HEK293 (cell line): ENCODE data around the gene RHBDF1.
A peak's percentile ranks its signal among the peaks of the same experiment; 100 is the strongest.

Experiments used
- CTCF ChIA-PET: fragments of 350-600 bp; formaldehyde crosslinking; extraction: SDS; loops from one replicate; lab custom pipeline; 2021; ENCODE audit warnings: antibody characterized with exemption; lab: Yijun Ruan, JAX
- POLR2A ChIA-PET: fragments of 300-600 bp; formaldehyde crosslinking; extraction: SDS; loops from one replicate; lab custom pipeline; 2020; ENCODE audit warnings: antibody characterized with exemption, inconsistent platforms; lab: Yijun Ruan, JAX
- H3K27ac ChIP-seq: fragments of 200-500 bp; sonication (Bioruptor generic); 2 replicates; pipeline ENCODE4 v1.5.1; 2014; ENCODE audit warnings: low read depth, low read length, control low read depth, inconsistent platforms; ENCODE audit errors: extremely low read depth
- H3K36me3 ChIP-seq, 2 experiments: fragments of 200-500 bp in 1 of 2; sonication (Bioruptor generic) in 1 of 2; 1 replicate in 1 of 2; 2 replicates in 1 of 2; pipeline ENCODE4 v1.5.1; 2014 to 2017; ENCODE audit warnings: inconsistent platforms in 2 of 2, low read length in 2 of 2; ENCODE audit not compliant: control insufficient read depth in 2 of 2, insufficient read depth in 1 of 2
- H3K4me1 ChIP-seq: fragments of 200-500 bp; sonication (Bioruptor generic); 2 replicates; pipeline ENCODE4 v1.5.1; 2014; ENCODE audit warnings: mild to moderate bottlenecking, low read length, inconsistent platforms; ENCODE audit not compliant: control insufficient read depth, insufficient read depth
- H3K4me3 ChIP-seq: 2 replicates; pipeline ENCODE4 v1.5.1; 2011; ENCODE audit warnings: low read depth, mild to moderate bottlenecking, control low read depth, low read length, moderate library complexity
- H3K9me3 ChIP-seq: fragments of 200-500 bp; sonication (Bioruptor generic); 2 replicates; pipeline ENCODE4 v1.5.1; 2014; ENCODE audit warnings: low read depth, low read length, inconsistent platforms; ENCODE audit not compliant: control insufficient read depth, insufficient read depth
- FEZF1 ChIP-seq: fragments of 450-650 bp; formaldehyde crosslinking; IDR thresholded peaks from 2 replicates; pipeline ENCODE4 v1.5.1; 2016; ENCODE audit warnings: missing biosample characterization, missing genetic modification characterization
- KLF10 ChIP-seq: fragments of 450-650 bp; IDR thresholded peaks from 2 replicates; pipeline ENCODE4 v1.5.1; 2018; ENCODE audit warnings: missing biosample characterization, mild to moderate bottlenecking, missing genetic modification characterization
- PRDM2 ChIP-seq: fragments of 450-650 bp; formaldehyde crosslinking; IDR thresholded peaks from 2 replicates; pipeline ENCODE4 v1.5.1; 2016; ENCODE audit warnings: missing biosample characterization, missing genetic modification characterization, borderline replicate concordance
- WT1 ChIP-seq: fragments of 450-650 bp; formaldehyde crosslinking; IDR thresholded peaks from 2 replicates; pipeline ENCODE4 v1.5.1; 2016; ENCODE audit warnings: missing biosample characterization, missing genetic modification characterization
- ZBTB21 ChIP-seq: fragments of 450-650 bp; formaldehyde crosslinking; IDR thresholded peaks from 2 replicates; pipeline ENCODE4 v1.5.1; 2017; ENCODE audit warnings: missing biosample characterization, missing genetic modification characterization
- ZBTB26 ChIP-seq: fragments of 450-650 bp; formaldehyde crosslinking; optimal IDR thresholded peaks from 2 replicates; pipeline ENCODE3; 2016; ENCODE audit warnings: missing biosample characterization, mild to moderate bottlenecking, missing genetic modification characterization
- ZBTB48 ChIP-seq: fragments of 450-650 bp; formaldehyde crosslinking; IDR thresholded peaks from 2 replicates; pipeline ENCODE4 v1.5.1; 2016; ENCODE audit warnings: missing biosample characterization, missing genetic modification characterization
- ZBTB7A ChIP-seq: fragments of 450-650 bp; formaldehyde crosslinking; IDR thresholded peaks from 2 replicates; pipeline ENCODE4 v1.5.1; 2016; ENCODE audit warnings: low read depth, missing biosample characterization, missing genetic modification characterization
- ZFP37 ChIP-seq: fragments of 450-650 bp; formaldehyde crosslinking; IDR thresholded peaks from 2 replicates; pipeline ENCODE4 v1.5.1; 2016; ENCODE audit warnings: missing biosample characterization, missing genetic modification characterization
- ZNF148 ChIP-seq: fragments of 450-650 bp; formaldehyde crosslinking; IDR thresholded peaks from 2 replicates; pipeline ENCODE4 v1.5.0; 2017; ENCODE audit warnings: missing biosample characterization, missing genetic modification characterization, borderline replicate concordance
- ZNF157 ChIP-seq: fragments of 450-650 bp; formaldehyde crosslinking; IDR thresholded peaks from 2 replicates; pipeline ENCODE4 v1.5.1; 2016; ENCODE audit warnings: missing biosample characterization, missing genetic modification characterization
- ZNF18 ChIP-seq: fragments of 450-650 bp; formaldehyde crosslinking; IDR thresholded peaks from 2 replicates; pipeline ENCODE4 v1.5.1; 2016; ENCODE audit warnings: missing biosample characterization, missing genetic modification characterization
- ZNF311 ChIP-seq: fragments of 450-650 bp; formaldehyde crosslinking; IDR thresholded peaks from 2 replicates; pipeline ENCODE4 v1.5.1; 2017; ENCODE audit warnings: missing biosample characterization, missing genetic modification characterization, borderline replicate concordance
- ZNF37A ChIP-seq: fragments of 450-650 bp; IDR thresholded peaks from 2 replicates; pipeline ENCODE4 v1.5.1; 2018; ENCODE audit warnings: missing biosample characterization, missing genetic modification characterization
- ZNF426 ChIP-seq: fragments of 450-650 bp; formaldehyde crosslinking; IDR thresholded peaks from 2 replicates; pipeline ENCODE4 v1.5.1; 2017; ENCODE audit warnings: missing biosample characterization, missing genetic modification characterization, mild to moderate bottlenecking, inconsistent platforms, moderate library complexity
- ZNF510 ChIP-seq: fragments of 450-650 bp; formaldehyde crosslinking; IDR thresholded peaks from 2 replicates; pipeline ENCODE4 v1.5.1; 2018; ENCODE audit warnings: mild to moderate bottlenecking, missing genetic modification characterization, missing biosample characterization; ENCODE audit not compliant: insufficient replicate concordance
- ZNF514 ChIP-seq: fragments of 450-650 bp; formaldehyde crosslinking; IDR thresholded peaks from 2 replicates; pipeline ENCODE4 v1.5.1; 2016; ENCODE audit warnings: missing biosample characterization, missing genetic modification characterization
- ZNF621 ChIP-seq: fragments of 450-650 bp; formaldehyde crosslinking; IDR thresholded peaks from 2 replicates; pipeline ENCODE4 v1.5.1; 2017; ENCODE audit warnings: missing biosample characterization, missing genetic modification characterization
- ZNF624 ChIP-seq: fragments of 450-650 bp; formaldehyde crosslinking; IDR thresholded peaks from 2 replicates; pipeline ENCODE4 v1.5.1; 2017; ENCODE audit warnings: missing biosample characterization, missing genetic modification characterization
- ZNF639 ChIP-seq: fragments of 450-650 bp; formaldehyde crosslinking; IDR thresholded peaks from 2 replicates; pipeline ENCODE4 v1.5.1; 2016; ENCODE audit warnings: missing biosample characterization, missing genetic modification characterization
- ZNF654 ChIP-seq: fragments of 450-650 bp; formaldehyde crosslinking; IDR thresholded peaks from 2 replicates; pipeline ENCODE4 v1.5.1; 2016; ENCODE audit warnings: low read depth, missing biosample characterization, missing genetic modification characterization
- ZNF692 ChIP-seq: fragments of 450-650 bp; formaldehyde crosslinking; IDR thresholded peaks from 2 replicates; pipeline ENCODE4 v1.5.1; 2016; ENCODE audit warnings: missing biosample characterization, missing genetic modification characterization

The RHBDF1 gene

GRCh38 chr16:34648-34987 lies 37.8 kb downstream of the RHBDF1 start (continued):
- TF ChIP-seq ZNF654 (tag by site-specific recombination) (no peak), ZNF514 (tag by site-specific recombination) (no peak)

- Histone ChIP-seq H3K4me1 (no peaks in the 10 kb centered on the region), H3K9me3 (no peaks in the 10 kb centered on the region), H3K4me3 (no peak overlapping the region), H3K27ac (no peak overlapping the region), H3K36me3 (peaks cover 0 to 15% of the 10 kb centered on the region in 2 experiments; a peak in 2 of 3 replicates)
- ChIA-PET CTCF (no interaction called here), POLR2A (no interaction called here)
- TF ChIP-seq ZNF18 (tag by site-specific recombination) (peak; percentile 87), ZNF510 (tag by site-specific recombination) (no peak), ZNF692 (tag by site-specific recombination) (no peak), ZBTB7A (tag by site-specific recombination) (no peak), PRDM2 (tag by site-specific recombination) (no peak), ZBTB48 (tag by site-specific recombination) (no peak), FEZF1 (no peak), ZBTB26 (peak; percentile 10), ZNF157 (no peak), ZNF621 (tag by site-specific recombination) (0 out of 2 replicates have a peak, but pooled peaks have one; percentile 34), ZBTB21 (no peak), ZNF624 (tag by site-specific recombination) (no peak), ZNF148 (tag by site-specific recombination) (no peak), KLF10 (tag by site-specific recombination) (no peak), ZNF311 (peak; percentile 37; the same call in 1 of the 2 replicates), ZNF37A (tag by site-specific recombination) (no peak), WT1 (tag by site-specific recombination) (no peak), ZNF426 (tag by site-specific recombination) (no peak), ZNF639 (tag by site-specific recombination) (no peak), ZFP37 (tag by site-specific recombination) (no peak)
Measured at GRCh38 chr16:33877-34647, 38.4 kb downstream of the RHBDF1 start.
